Measurements from ENCODE around the gene PLPP1.

DNA sequence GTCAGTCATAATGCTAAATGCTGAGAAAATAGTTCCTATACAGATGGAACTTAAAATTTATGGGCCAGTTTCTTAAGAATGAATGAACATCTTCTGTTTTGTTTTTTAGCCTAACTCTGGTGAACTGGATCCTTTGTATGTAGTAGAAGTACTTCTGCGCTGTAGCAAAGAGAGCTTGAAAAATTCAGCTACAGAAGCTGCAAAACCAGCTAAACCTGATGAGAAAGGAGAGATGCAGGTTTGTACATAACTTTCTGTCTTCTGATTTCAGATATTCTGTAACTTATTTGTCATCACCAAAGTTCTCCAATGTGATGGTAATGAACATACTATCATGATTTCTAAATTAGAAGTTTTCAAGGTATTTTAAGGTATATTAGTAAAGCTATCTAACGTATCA is 146.9 kb downstream of the PLPP1 start:
- TF ChIP-seq, protein P1, sequence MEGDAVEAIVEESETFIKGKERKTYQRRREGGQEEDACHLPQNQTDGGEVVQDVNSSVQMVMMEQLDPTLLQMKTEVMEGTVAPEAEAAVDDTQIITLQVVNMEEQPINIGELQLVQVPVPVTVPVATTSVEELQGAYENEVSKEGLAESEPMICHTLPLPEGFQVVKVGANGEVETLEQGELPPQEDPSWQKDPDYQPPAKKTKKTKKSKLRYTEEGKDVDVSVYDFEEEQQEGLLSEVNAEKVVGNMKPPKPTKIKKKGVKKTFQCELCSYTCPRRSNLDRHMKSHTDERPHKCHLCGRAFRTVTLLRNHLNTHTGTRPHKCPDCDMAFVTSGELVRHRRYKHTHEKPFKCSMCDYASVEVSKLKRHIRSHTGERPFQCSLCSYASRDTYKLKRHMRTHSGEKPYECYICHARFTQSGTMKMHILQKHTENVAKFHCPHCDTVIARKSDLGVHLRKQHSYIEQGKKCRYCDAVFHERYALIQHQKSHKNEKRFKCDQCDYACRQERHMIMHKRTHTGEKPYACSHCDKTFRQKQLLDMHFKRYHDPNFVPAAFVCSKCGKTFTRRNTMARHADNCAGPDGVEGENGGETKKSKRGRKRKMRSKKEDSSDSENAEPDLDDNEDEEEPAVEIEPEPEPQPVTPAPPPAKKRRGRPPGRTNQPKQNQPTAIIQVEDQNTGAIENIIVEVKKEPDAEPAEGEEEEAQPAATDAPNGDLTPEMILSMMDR (IDR thresholded peaks at IDR 0.05; ENCODE audit: low read depth, low read length), result no peak
- no peak for TF ChIP-seq EZH2phosphoT487 (IDR thresholded peaks at IDR 0.05; ENCODE audit: low read depth)

Measured in OCI-LY3 (cell line).